ENCODE measurements around the gene BOD1L1. TPM values are rescaled to one million over a fixed set of nuclear protein-coding genes. Genes with fewer than 3 reads are reported as not detected.
A peak's percentile ranks its signal among the peaks of the same experiment; 100 is the strongest.

Gene BOD1L1
- total and polyA plus RNA-seq, 2 experiments from 2014 or later: 18.2 to 43.2 TPM

DNA sequence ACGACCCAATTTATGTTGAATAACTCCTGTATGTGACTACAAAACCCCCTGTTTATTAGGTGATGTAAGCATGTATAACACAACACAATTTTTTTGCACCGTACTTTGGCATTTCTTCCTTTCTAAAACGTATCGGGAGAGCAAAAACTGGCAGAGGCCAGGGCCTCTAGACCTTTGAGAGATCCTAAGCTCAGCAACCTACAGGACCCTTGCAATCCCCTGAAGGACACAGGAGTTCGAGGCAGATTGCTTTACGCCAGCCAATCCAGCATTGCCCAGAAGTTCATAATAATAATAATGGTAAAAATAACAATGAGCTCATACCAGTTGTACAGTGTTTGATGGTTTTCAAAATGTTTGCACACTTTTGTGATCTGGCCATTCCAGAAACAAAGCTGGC is 90.9 kb downstream of the BOD1L1 start (continued):
- TF ChIP-seq, protein P1, sequence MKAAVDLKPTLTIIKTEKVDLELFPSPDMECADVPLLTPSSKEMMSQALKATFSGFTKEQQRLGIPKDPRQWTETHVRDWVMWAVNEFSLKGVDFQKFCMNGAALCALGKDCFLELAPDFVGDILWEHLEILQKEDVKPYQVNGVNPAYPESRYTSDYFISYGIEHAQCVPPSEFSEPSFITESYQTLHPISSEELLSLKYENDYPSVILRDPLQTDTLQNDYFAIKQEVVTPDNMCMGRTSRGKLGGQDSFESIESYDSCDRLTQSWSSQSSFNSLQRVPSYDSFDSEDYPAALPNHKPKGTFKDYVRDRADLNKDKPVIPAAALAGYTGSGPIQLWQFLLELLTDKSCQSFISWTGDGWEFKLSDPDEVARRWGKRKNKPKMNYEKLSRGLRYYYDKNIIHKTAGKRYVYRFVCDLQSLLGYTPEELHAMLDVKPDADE (IDR thresholded peaks at IDR 0.05): no peak
- no peak for TF ChIP-seq ZNF114 (CRISPR knock-in tag; IDR thresholded peaks at IDR 0.05)
- TF ChIP-seq CTCF (conservative IDR thresholded peaks at IDR 0.05; ENCODE audit: low read depth in 2 of 2): no peak
- no peak for TF ChIP-seq EZH2phosphoT487 (IDR thresholded peaks at IDR 0.05; ENCODE audit: unreplicated experiment)

DNA sequence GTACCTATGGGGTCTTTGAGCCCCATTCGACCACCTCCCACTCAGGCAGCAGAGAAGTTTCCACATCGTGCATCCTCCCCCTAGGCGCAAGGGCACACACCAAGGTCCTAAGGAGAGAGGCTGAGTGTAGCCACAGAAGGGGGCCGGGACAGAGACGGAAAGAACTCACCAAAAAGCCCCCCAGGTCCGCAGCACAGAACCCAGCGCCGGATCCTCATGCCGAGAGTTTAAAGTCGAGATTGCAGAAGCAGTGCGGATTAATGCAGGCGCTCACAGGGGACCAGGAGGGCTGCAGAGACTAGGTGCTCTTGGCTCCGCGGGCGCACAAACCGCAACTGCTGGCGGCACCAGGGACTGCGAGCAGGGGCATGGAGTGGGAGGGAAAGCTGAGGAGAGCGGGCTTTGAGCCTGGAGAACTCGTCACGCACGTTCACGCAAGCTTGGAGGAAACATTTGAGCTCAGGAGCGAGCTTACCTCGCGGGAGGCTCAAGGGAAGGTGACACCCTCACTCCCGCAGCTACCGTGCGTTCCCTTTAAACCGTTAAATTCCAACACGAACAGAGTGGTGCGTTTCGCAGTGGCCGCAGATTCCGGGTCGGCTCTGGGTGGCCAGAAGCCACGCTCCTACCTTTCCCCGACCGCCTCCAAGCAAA is 91.7 kb downstream of the BOD1L1 start:
- Histone ChIP-seq H3K4me3 (peak overlapping the region; percentile 49), H4K20me1 (replicated peaks; ENCODE audit: insufficient read depth) (peaks cover 16% of the 10 kb centered on the region), H3K4me2 (peak overlapping the region; percentile 76), H3K36me3 (ENCODE audit: insufficient read depth) (no peaks in the 10 kb centered on the region), H3K9me2 (ENCODE audit: insufficient read depth) (no peaks in the 10 kb centered on the region), H3K27me3 (ENCODE audit: insufficient read depth) (peaks cover 100% of the 10 kb centered on the region), H2AFZ (no peak overlapping the region), H3K27ac (ENCODE audit: low read depth) (no peak overlapping the region), H3K4me1 (ENCODE audit: insufficient read depth) (peaks cover 90% of the 10 kb centered on the region), H3F3A (replicated peaks; ENCODE audit: low read depth) (peaks cover 69% of the 10 kb centered on the region), H3K79me2 (replicated peaks; ENCODE audit: insufficient read depth) (no peaks in the 10 kb centered on the region)
- DNase-seq (ENCODE audit: low spot score) (peak; percentile 70), ATAC-seq (peak; percentile 51)
- Mint-ChIP-seq H3K4me3 (peak overlapping the region; percentile 62), H3K9me3 (peaks cover 6% of the 10 kb centered on the region; the same call in 2 of the 3 replicates), H3K36me3 (ENCODE audit: low read depth) (peaks cover 5% of the 10 kb centered on the region; the same call in 1 of the 3 replicates), H3K27ac (no peak overlapping the region), H3K4me1 (peaks cover 62% of the 10 kb centered on the region), H3K27me3 (ENCODE audit: insufficient read depth, low read depth, poor library complexity) (peaks cover 95% of the 10 kb centered on the region)
- TF ChIP-seq CREB1 (CRISPR knock-in tag; IDR thresholded peaks at IDR 0.05; ENCODE audit: low read depth) (no peak), NANOG (IDR thresholded peaks at IDR 0.05; ENCODE audit: borderline replicate concordance) (no peak), ZNF331 (CRISPR knock-in tag; IDR thresholded peaks at IDR 0.05; ENCODE audit: low read depth) (no peak), EZH2phosphoT487 (IDR thresholded peaks at IDR 0.05; ENCODE audit: unreplicated experiment) (peak; percentile 83), POLR2AphosphoS5 (IDR thresholded peaks at IDR 0.05; ENCODE audit: low read depth) (no peak), ZNF462 (CRISPR knock-in tag; IDR thresholded peaks at IDR 0.05) (no peak), EZH2 (IDR thresholded peaks at IDR 0.05; ENCODE audit: low read depth, unreplicated experiment) (peak; percentile 93)
- TF ChIP-seq, protein P1 (IDR thresholded peaks at IDR 0.05): no peak
